Measurements from ENCODE around the gene AXIN2. TPM values are rescaled to one million over a fixed set of nuclear protein-coding genes. Genes with fewer than 3 reads are reported as not detected.

The AXIN2 gene
- total and polyA plus RNA-seq, 7 donors: 6.0 to 16.1 (median 9.6) TPM

GRCh38 chr17:65539630-65540266 is 21.7 kb downstream of the AXIN2 start:
- no peaks in the 10 kb centered on the region for H3K27me3 ChIP-seq
- intact Hi-C loops (cut with DNase I): no loop called here
- H3K36me3 ChIP-seq: peaks cover 34 to 57% (median 38%) of the 10 kb centered on the region in 4 donors
- no peak overlapping the region for H3K4me3 ChIP-seq
- DNase-seq: no peak
- TF ChIP-seq EP300 (IDR thresholded peaks at IDR 0.05): no peak
- no peaks in the 10 kb centered on the region for H3K9me3 ChIP-seq
- peaks cover 0 to 41% (median 24%) of the 10 kb centered on the region in 4 donors for H3K4me1 ChIP-seq
- 77 to 80% methylated on average over 2 of the region's 2 CpGs for WGBS, 2 donors
- peak overlapping the region in 1 of 4 donors; percentile 55 for H3K27ac ChIP-seq

- no peaks in the 10 kb centered on the region for H3K27me3 ChIP-seq
- H3K36me3 ChIP-seq: peaks cover 40 to 65% (median 46%) of the 10 kb centered on the region in 4 donors
- H3K27ac ChIP-seq: peak overlapping the region in 2 of 4 donors; percentile 36 to 55
- TF ChIP-seq EP300 (IDR thresholded peaks at IDR 0.05) (no peak), POLR2AphosphoS5 (IDR thresholded peaks at IDR 0.05) (no peak), POLR2A (IDR thresholded peaks at IDR 0.05) (no peak), CTCF (IDR thresholded peaks at IDR 0.05) (no peak)
- WGBS, 2 donors: 74 to 81% methylated on average over 12 of the region's 12 CpGs
- H3K4me3 ChIP-seq: no peak overlapping the region
- intact Hi-C loops (cut with DNase I): no loop called here
- DNase-seq: no peak
- H3K9me3 ChIP-seq: no peaks in the 10 kb centered on the region
- H3K4me1 ChIP-seq: peaks cover 0 to 37% (median 15%) of the 10 kb centered on the region in 4 donors
Observed at GRCh38 chr17:65538675-65539529, 22.5 kb downstream of the AXIN2 start.

GRCh38 chr17:65537845-65538674 is 23.4 kb downstream of the AXIN2 start:
- Histone ChIP-seq H3K4me3 (no peak overlapping the region), H3K27me3 (no peaks in the 10 kb centered on the region), H3K27ac (peak overlapping the region in 1 of 4 donors; percentile 55), H3K4me1 (peaks cover 0 to 40% (median 14%) of the 10 kb centered on the region in 4 donors), H3K36me3 (peaks cover 48 to 74% (median 54%) of the 10 kb centered on the region in 4 donors), H3K9me3 (no peaks in the 10 kb centered on the region)
- intact Hi-C loops (cut with DNase I): no loop called here
- no peak for DNase-seq
- TF ChIP-seq POLR2A (IDR thresholded peaks at IDR 0.05): no peak
- 80 to 89% methylated on average over 50 of the region's 50 CpGs for WGBS, 2 donors

GRCh38 chr17:65537343-65537844 is 24.1 kb downstream of the AXIN2 start:
- H3K27me3 ChIP-seq: no peaks in the 10 kb centered on the region
- no peak overlapping the region for H3K27ac ChIP-seq
- TF ChIP-seq POLR2A (IDR thresholded peaks at IDR 0.05): no peak
- TF ChIP-seq EP300 (IDR thresholded peaks at IDR 0.05): no peak
- no peak for TF ChIP-seq CTCF (IDR thresholded peaks at IDR 0.05)
- no peak for TF ChIP-seq POLR2AphosphoS5 (IDR thresholded peaks at IDR 0.05)
- DNase-seq: peak; percentile 55
- no peak overlapping the region for H3K4me3 ChIP-seq
- intact Hi-C loops (cut with DNase I): no loop called here
- peaks cover 0 to 40% (median 21%) of the 10 kb centered on the region in 4 donors for H3K4me1 ChIP-seq
- no peaks in the 10 kb centered on the region for H3K9me3 ChIP-seq
- 92 to 96% methylated on average over 35 of the region's 35 CpGs for WGBS, 2 donors
- peaks cover 50 to 80% (median 55%) of the 10 kb centered on the region in 4 donors for H3K36me3 ChIP-seq

- DNase-seq: peak; percentile 41
- WGBS, 2 donors: 70 to 88% methylated on average over 35 of the region's 35 CpGs
- Histone ChIP-seq H3K27me3 (no peaks in the 10 kb centered on the region), H3K4me1 (peaks cover 0 to 43% (median 27%) of the 10 kb centered on the region in 4 donors), H3K4me3 (no peak overlapping the region), H3K27ac (no peak overlapping the region), H3K36me3 (peaks cover 50 to 82% (median 55%) of the 10 kb centered on the region in 4 donors), H3K9me3 (no peaks in the 10 kb centered on the region)
- intact Hi-C loops (cut with DNase I): no loop called here
- TF ChIP-seq EP300 (IDR thresholded peaks at IDR 0.05): no peak
- TF ChIP-seq CTCF (IDR thresholded peaks at IDR 0.05): no peak
- no peak for TF ChIP-seq POLR2A (IDR thresholded peaks at IDR 0.05)
- TF ChIP-seq POLR2AphosphoS5 (IDR thresholded peaks at IDR 0.05): no peak
Observed at GRCh38 chr17:65536573-65537342, 24.7 kb downstream of the AXIN2 start.

All from sigmoid colon (tissue), 7 donors.